Type B pancreatic cell (in vitro differentiated cells): Measurements from ENCODE around the gene WDR74. TPM values are rescaled to one million over a fixed set of nuclear protein-coding genes. Genes with fewer than 3 reads are reported as not detected.

Experiments
- DNase-seq: peaks from one replicate; pipeline ENCODE4 v3.0.0; 2021; ENCODE audit warnings: mixed read lengths; ENCODE audit not compliant: unreplicated experiment; ENCODE audit errors: extremely low spot score
- H3K27ac Mint-ChIP-seq: 2 replicates; pipeline ENCODE4 v1.8.0; 2021; ENCODE audit warnings: mild to moderate bottlenecking, mixed read lengths
- H3K27me3 Mint-ChIP-seq: 2 replicates; pipeline ENCODE4 v1.8.0; 2021; ENCODE audit warnings: mixed read lengths
- H3K36me3 Mint-ChIP-seq: 2 replicates; pipeline ENCODE4 v1.8.0; 2021; ENCODE audit warnings: mixed read lengths
- H3K4me1 Mint-ChIP-seq: one replicate; pipeline ENCODE4 v1.8.0; 2021; ENCODE audit warnings: mixed read lengths; ENCODE audit not compliant: unreplicated experiment
- H3K4me3 Mint-ChIP-seq: 2 replicates; pipeline ENCODE4 v1.8.0; 2021; ENCODE audit warnings: mild to moderate bottlenecking, mixed read lengths
- H3K9me3 Mint-ChIP-seq: 2 replicates; pipeline ENCODE4 v1.8.0; 2021; ENCODE audit warnings: mixed read lengths
- total RNA-seq: library from RNA; stranded (reverse); gene quantifications from 2 replicates; pipeline ENCODE4 v1.2.1, GENCODE V29; 2021; ENCODE audit warnings: low replicate concordance
- TF ChIP-seq, protein P1 (sequence below): fragments of 200-600 bp; sonication (generic); conservative IDR thresholded peaks from 2 replicates; pipeline ENCODE4 v1.5.0; 2021; ENCODE audit warnings: antibody characterized with exemption, mild to moderate bottlenecking

WDR74 gene
- total RNA-seq, 1 donor from 2014 or later, result 58.3 TPM

GRCh38 chr11:62882788-62883501 lies 43.6 kb upstream of the WDR74 start:
- no peak for DNase-seq
- TF ChIP-seq, protein P1, sequence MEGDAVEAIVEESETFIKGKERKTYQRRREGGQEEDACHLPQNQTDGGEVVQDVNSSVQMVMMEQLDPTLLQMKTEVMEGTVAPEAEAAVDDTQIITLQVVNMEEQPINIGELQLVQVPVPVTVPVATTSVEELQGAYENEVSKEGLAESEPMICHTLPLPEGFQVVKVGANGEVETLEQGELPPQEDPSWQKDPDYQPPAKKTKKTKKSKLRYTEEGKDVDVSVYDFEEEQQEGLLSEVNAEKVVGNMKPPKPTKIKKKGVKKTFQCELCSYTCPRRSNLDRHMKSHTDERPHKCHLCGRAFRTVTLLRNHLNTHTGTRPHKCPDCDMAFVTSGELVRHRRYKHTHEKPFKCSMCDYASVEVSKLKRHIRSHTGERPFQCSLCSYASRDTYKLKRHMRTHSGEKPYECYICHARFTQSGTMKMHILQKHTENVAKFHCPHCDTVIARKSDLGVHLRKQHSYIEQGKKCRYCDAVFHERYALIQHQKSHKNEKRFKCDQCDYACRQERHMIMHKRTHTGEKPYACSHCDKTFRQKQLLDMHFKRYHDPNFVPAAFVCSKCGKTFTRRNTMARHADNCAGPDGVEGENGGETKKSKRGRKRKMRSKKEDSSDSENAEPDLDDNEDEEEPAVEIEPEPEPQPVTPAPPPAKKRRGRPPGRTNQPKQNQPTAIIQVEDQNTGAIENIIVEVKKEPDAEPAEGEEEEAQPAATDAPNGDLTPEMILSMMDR, result no peak
- H3K4me1 Mint-ChIP-seq, result peaks cover 43% of the 10 kb centered on the region
- peak overlapping the region; percentile 100 for H3K27ac Mint-ChIP-seq
- H3K4me3 Mint-ChIP-seq, result peak overlapping the region; percentile 100
- no peaks in the 10 kb centered on the region for H3K27me3 Mint-ChIP-seq
- peaks cover 47% of the 10 kb centered on the region for H3K36me3 Mint-ChIP-seq
- H3K9me3 Mint-ChIP-seq, result no peaks in the 10 kb centered on the region

DNA sequence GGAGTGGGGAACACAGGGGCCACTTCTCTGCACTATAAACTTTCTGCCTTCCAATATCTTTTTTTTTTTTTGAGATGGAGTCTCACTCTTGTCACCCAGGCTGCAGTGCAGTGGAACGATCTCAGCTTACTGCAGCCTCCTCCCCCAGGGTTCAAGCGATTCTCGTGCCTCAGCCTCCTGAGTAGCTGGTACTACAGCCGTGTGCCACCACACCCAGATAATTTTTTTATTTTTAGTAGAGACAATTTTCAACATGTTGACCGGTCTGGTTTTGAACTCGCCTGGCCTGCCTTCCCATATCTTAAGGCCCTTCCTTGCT lies 43.0 kb upstream of the WDR74 start:
- Mint-ChIP-seq H3K4me1 (peaks cover 47% of the 10 kb centered on the region), H3K36me3 (peaks cover 47% of the 10 kb centered on the region), H3K4me3 (peak overlapping the region; percentile 100), H3K27me3 (no peaks in the 10 kb centered on the region), H3K9me3 (no peaks in the 10 kb centered on the region), H3K27ac (peak overlapping the region; percentile 100)
- DNase-seq, result no peak
- TF ChIP-seq, protein P1, result no peak

GRCh38 chr11:62881579-62882430 lies 42.4 kb upstream of the WDR74 start:
- Mint-ChIP-seq H3K4me3 (peak overlapping the region; percentile 100), H3K4me1 (peaks cover 49% of the 10 kb centered on the region), H3K27ac (peak overlapping the region; percentile 100), H3K36me3 (peaks cover 41% of the 10 kb centered on the region), H3K9me3 (no peaks in the 10 kb centered on the region), H3K27me3 (no peaks in the 10 kb centered on the region)
- DNase-seq, result peak; percentile 93
- TF ChIP-seq, protein P1, result no peak

- TF ChIP-seq, protein P1, result peak; percentile 72
- peak; percentile 91 for DNase-seq
- Mint-ChIP-seq H3K4me1 (peaks cover 49% of the 10 kb centered on the region), H3K36me3 (peaks cover 40% of the 10 kb centered on the region), H3K27ac (peak within 1 kb of the TSS; percentile 100), H3K9me3 (no peaks in the 10 kb centered on the region), H3K27me3 (no peaks in the 10 kb centered on the region), H3K4me3 (peak within 1 kb of the TSS; percentile 100)
Measured at GRCh38 chr11:62880803-62881578, 41.6 kb upstream of the WDR74 start, which contains the start of gene SLC3A2. Gene SLC3A2, plus strand, starts transcription at chr11:62880896. Its CDS starts 128 bp downstream, at chr11:62881024.

DNA sequence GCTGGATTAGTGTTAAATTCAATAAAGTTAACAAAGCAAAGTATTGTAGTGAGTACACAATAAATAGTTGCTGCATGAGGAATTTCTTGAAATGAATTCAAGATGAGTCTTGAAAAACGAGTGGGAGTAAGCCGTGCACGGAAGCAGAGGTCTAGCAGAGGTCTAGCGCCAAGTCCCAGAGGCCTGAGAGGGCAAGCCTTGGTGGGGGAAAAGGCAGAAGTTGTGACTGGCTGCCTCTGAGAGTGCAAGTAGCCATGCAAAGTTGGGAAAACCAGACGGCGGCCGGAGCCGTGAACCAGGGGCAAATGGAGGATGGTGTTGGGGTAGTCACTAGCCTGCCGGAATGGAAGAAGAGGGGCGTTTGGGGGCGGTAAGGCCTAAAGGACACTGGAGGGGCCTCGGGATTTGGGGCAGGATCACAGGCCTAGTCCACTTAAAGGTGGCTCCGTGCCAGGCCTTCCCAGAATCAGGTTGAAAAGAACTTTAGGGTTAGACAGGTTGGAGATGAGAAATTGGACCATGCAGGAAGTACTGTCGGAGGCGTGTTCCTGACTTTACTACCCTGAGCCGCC lies 40.9 kb upstream of the WDR74 start:
- peaks cover 35% of the 10 kb centered on the region for H3K36me3 Mint-ChIP-seq
- H3K4me3 Mint-ChIP-seq, result peak overlapping the region; percentile 100
- no peak for DNase-seq
- peak overlapping the region; percentile 100 for H3K27ac Mint-ChIP-seq
- no peaks in the 10 kb centered on the region for H3K9me3 Mint-ChIP-seq
- H3K27me3 Mint-ChIP-seq, result no peaks in the 10 kb centered on the region
- TF ChIP-seq, protein P1, result no peak
- H3K4me1 Mint-ChIP-seq, result peaks cover 45% of the 10 kb centered on the region
